Brain microvascular endothelial cell (primary cell): ENCODE data around the gene TIMP1.

Experiments used
- DNase-seq: peaks from one replicate; pipeline ENCODE4 v3.0.0-alpha.2; 2020
- H3K27ac ChIP-seq: fragments of 250-450 bp; sonication (Bioruptor Pico); 2 replicates; pipeline ENCODE4 v1.5.1; 2020; ENCODE audit warnings: mild to moderate bottlenecking, moderate library complexity
- H3K27me3 ChIP-seq: fragments of 250-450 bp; sonication (Bioruptor Pico); replicated peaks from 2 replicates; pipeline ENCODE4 v1.5.1; 2020; ENCODE audit warnings: mild to moderate bottlenecking
- H3K36me3 ChIP-seq: fragments of 250-450 bp; sonication (Bioruptor Pico); replicated peaks from 2 replicates; pipeline ENCODE4 v1.5.1; 2020; ENCODE audit warnings: mild to moderate bottlenecking
- H3K4me3 ChIP-seq: 2 replicates; pipeline ENCODE4 v1.5.1; 2011; ENCODE audit warnings: low read depth, mild to moderate bottlenecking, control low read depth, low read length, moderate library complexity
- CTCF ChIP-seq: IDR thresholded peaks from 2 replicates; pipeline ENCODE4 v1.5.1; 2011; ENCODE audit warnings: low read depth, mild to moderate bottlenecking, moderate library complexity, low read length, control low read depth, inconsistent platforms; ENCODE audit errors: missing control alignments
- in situ Hi-C: cut with HindIII; loops from 2 replicates; pipeline ENCODE4 v1.10.0; 2017; ENCODE audit warnings: low sequenced_read_pairs, low pct_ligation_motif_present

Gene TIMP1

DNA sequence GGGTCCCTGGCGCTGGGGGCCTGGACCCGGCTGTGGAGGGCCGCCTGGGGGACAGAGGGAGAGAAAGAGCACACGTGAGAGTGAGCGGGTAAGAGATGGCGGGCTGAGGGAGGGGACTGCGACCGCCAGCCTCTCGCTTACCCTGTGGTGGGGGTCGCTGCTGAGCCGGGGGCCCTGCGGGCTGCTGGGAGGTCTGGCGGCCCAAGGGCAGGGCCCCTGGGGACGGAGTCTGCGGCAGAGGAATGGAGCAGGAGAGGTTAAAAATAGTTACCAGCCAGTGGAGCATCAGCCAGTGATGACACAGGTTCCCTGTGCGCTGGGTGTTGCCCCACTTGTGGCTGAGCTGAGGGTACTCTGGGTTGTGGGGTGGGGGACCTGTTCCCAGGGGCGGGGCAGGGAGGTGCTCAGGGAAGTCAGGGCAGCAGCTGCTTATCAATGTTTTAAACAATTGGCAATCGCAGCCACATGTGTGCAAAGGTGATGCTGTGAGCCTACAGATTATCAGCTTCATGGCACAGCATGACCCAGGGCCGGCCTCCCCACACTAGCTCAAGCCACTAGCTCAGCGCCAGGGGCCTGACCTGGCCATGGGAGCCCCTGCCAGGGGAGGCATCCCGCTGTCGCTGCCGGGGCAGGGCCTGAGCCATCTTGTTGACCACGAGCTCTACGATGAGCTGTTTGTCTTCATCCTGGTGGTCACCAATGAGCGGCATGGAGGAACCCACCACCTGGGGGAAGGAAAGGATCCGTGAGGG lies 7.5 kb upstream of the TIMP1 start:
- no peak for TF ChIP-seq CTCF
- DNase-seq, result no peak
- Histone ChIP-seq H3K4me3 (peak overlapping the region; percentile 20), H3K36me3 (peaks cover 4% of the 10 kb centered on the region), H3K27ac (peak overlapping the region; percentile 62), H3K27me3 (no peaks in the 10 kb centered on the region)
- in situ Hi-C loops, result no loop called here

- in situ Hi-C loops, result no loop called here
- Histone ChIP-seq H3K27ac (no peak overlapping the region), H3K4me3 (no peak overlapping the region), H3K27me3 (no peaks in the 10 kb centered on the region), H3K36me3 (peaks cover 4% of the 10 kb centered on the region)
- DNase-seq, result no peak
- no peak for TF ChIP-seq CTCF
These were observed 6.0 kb upstream of the TIMP1 start for GRCh38 chrX:47576021-47576898.

GRCh38 chrX:47577424-47577823 lies 4.8 kb upstream of the TIMP1 start:
- no peak for DNase-seq
- in situ Hi-C loops, result no loop called here
- no peak for TF ChIP-seq CTCF
- H3K36me3 ChIP-seq, result no peaks in the 10 kb centered on the region
- no peak overlapping the region for H3K4me3 ChIP-seq
- H3K27ac ChIP-seq, result no peak overlapping the region
- H3K27me3 ChIP-seq, result no peaks in the 10 kb centered on the region

DNA sequence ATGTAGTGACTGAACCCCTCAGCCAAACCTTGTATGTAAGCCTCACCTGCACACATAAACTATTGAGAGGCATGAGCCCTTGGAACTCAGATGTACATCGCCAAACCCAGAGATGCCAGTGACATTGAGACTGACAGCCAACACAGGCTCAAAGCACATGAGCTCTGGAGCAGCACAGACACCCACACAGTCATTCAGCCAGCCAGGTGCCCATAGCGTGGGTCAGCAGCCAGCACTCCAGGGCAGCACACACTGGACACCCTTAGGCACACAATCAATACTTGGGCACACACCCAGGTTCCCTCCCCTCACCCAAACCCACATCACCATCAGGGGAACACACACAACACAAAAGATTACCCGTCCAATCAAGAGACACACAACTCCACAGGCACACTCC lies 4.3 kb upstream of the TIMP1 start:
- no peak overlapping the region for H3K4me3 ChIP-seq
- TF ChIP-seq CTCF, result no peak
- no peaks in the 10 kb centered on the region for H3K27me3 ChIP-seq
- in situ Hi-C loops, result no loop called here
- no peaks in the 10 kb centered on the region for H3K36me3 ChIP-seq
- no peak for DNase-seq
- H3K27ac ChIP-seq, result peak overlapping the region; percentile 25

- Histone ChIP-seq H3K27ac (no peak overlapping the region), H3K27me3 (no peaks in the 10 kb centered on the region), H3K36me3 (no peaks in the 10 kb centered on the region), H3K4me3 (no peak overlapping the region)
- no peak for DNase-seq
- in situ Hi-C loops, result no loop called here
- TF ChIP-seq CTCF, result no peak
These were observed 3.5 kb upstream of the TIMP1 start for GRCh38 chrX:47578692-47579091.
